PFSK-1 (cell line): ENCODE data around the gene IQUB. TPM values are rescaled to one million over a fixed set of nuclear protein-coding genes. Genes with fewer than 3 reads are reported as not detected.

Experiments used
- FOXP2 ChIP-seq: optimal IDR thresholded peaks from 2 replicates; pipeline ENCODE3; 2011; ENCODE audit warnings: borderline replicate concordance, control low read depth, inconsistent platforms; ENCODE audit not compliant: insufficient read depth; ENCODE audit errors: extremely low read length, extremely low read depth
- POLR2AphosphoS5 ChIP-seq: IDR thresholded peaks from 2 replicates; pipeline ENCODE4 v1.6.1; 2012; ENCODE audit warnings: low read depth, mild to moderate bottlenecking, control low read depth, low read length, moderate library complexity
- SIN3A ChIP-seq: IDR thresholded peaks from 2 replicates; pipeline ENCODE4 v1.6.1; 2012; ENCODE audit warnings: mild to moderate bottlenecking, low read length, moderate library complexity, borderline replicate concordance; ENCODE audit not compliant: insufficient read depth
- TAF1 ChIP-seq: IDR thresholded peaks from 2 replicates; pipeline ENCODE4 v1.6.1; 2012; ENCODE audit warnings: low read length, control low read depth, borderline replicate concordance; ENCODE audit not compliant: insufficient read depth
- polyA plus RNA-seq: library from polyadenylated mRNA; unstranded; fragments of >200 nt; gene quantifications from one replicate; pipeline ENCODE4 v1.2.1, GENCODE V29; 2012; ENCODE audit warnings: low read depth, missing spikeins; ENCODE audit not compliant: insufficient read length
- TF ChIP-seq, protein P1 (sequence below), 2 experiments: IDR thresholded peaks; 2 replicates each; pipeline versions ENCODE4 v1.6.1 to v1.8.0; 2011 to 2012; ENCODE audit warnings: low read depth in 2 of 2, low read length in 2 of 2, control low read depth in 1 of 2, inconsistent platforms in 1 of 2, mild to moderate bottlenecking in 1 of 2, moderate library complexity in 1 of 2; ENCODE audit not compliant: insufficient read depth in 1 of 2

The IQUB gene
- polyA plus RNA-seq, result 0.08 TPM

DNA sequence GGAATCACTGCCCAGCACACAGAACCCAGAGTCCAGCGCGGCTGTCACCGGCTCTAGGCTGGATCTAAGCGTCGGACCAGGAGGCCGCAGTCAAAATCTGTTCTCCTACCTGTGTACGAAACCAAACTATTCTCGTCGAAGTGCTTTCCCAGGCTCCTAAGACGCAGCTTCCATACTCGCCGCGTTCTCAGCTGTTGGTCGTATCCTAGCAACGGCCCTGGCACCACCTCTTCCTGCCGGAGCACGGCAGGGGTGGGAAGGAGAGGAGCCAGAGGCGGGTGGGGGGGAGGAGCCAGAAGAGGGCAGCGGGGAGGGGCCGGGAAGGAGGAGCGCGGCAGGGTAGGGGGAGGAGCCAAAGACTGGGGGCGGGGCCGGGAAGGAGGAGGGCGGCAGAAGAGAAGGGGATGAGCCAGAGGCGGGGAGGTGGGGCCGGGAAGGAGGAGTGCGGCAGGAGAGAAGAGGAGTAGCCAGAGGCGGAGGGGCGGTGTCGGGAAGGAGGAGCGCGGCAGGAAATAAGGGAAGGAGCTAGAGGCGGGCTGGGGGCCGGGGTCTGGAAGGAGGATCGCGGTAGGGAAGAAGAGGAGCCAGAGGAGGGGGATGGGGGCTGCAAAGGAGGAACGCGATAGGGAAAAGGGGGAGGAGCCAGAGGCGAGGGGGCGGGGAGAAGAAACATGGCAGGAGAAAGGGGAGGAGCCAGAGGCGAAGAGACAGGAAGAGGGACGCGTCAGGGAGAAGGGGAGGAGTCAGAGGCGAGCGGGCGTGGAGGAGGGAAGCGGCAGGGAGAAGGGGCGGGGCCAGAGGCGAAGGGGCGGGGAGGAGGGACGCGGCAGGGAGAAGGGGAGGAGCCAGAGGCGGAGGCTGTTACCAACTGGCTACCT lies at the start of gene IQUB:
Gene IQUB (minus strand): TSS at position 213 of the 878 bp plus-strand sequence. CDS start 22,255 bp downstream, outside the sequence.
- TF ChIP-seq FOXP2 (peak; percentile 26), SIN3A (peak; percentile 97), TAF1 (no peak)

DNA sequence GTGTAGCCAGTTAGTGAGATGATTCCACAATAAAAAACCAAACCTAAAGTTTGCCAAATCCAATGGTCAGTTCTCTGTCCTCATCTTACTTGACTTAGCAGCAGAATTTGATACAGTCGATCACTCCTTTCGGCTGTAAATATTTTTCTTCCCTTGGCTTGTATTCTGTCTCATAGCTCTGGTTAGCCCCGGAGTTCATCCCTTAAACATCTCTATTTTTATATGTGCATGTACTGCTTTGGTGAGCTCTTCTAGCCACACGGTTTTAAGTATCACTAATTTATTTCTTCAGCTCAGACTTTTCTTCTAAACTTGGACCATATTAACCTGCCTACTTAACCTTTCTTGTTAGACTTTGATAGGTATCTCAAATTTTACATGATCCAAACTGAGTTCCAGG lies 49.4 kb upstream of the IQUB start:
- TF ChIP-seq SIN3A, result no peak
- TF ChIP-seq FOXP2, result no peak
- TF ChIP-seq, protein P1, sequence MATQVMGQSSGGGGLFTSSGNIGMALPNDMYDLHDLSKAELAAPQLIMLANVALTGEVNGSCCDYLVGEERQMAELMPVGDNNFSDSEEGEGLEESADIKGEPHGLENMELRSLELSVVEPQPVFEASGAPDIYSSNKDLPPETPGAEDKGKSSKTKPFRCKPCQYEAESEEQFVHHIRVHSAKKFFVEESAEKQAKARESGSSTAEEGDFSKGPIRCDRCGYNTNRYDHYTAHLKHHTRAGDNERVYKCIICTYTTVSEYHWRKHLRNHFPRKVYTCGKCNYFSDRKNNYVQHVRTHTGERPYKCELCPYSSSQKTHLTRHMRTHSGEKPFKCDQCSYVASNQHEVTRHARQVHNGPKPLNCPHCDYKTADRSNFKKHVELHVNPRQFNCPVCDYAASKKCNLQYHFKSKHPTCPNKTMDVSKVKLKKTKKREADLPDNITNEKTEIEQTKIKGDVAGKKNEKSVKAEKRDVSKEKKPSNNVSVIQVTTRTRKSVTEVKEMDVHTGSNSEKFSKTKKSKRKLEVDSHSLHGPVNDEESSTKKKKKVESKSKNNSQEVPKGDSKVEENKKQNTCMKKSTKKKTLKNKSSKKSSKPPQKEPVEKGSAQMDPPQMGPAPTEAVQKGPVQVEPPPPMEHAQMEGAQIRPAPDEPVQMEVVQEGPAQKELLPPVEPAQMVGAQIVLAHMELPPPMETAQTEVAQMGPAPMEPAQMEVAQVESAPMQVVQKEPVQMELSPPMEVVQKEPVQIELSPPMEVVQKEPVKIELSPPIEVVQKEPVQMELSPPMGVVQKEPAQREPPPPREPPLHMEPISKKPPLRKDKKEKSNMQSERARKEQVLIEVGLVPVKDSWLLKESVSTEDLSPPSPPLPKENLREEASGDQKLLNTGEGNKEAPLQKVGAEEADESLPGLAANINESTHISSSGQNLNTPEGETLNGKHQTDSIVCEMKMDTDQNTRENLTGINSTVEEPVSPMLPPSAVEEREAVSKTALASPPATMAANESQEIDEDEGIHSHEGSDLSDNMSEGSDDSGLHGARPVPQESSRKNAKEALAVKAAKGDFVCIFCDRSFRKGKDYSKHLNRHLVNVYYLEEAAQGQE (IDR thresholded peaks at IDR 0.05; ENCODE audit: insufficient read depth in 1 of 2, low read depth in 2 of 2, low read length in 2 of 2), result no peak
- no peak for TF ChIP-seq POLR2AphosphoS5
- no peak for TF ChIP-seq TAF1

DNA sequence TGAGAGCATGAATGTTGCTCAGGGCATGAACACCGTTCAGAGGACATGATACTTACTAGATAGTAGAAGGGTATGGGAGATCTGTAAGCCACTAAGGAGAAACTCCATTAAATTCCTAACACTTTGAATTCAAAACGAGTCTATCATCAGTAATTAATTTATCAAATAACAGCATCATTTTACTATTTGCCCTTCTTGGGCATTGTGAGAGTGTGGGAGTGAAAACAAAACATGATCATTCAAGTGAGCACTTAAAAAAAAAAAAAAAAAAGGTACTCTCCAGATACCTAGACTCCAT lies 46.7 kb upstream of the IQUB start:
- TF ChIP-seq POLR2AphosphoS5, result no peak

DNA sequence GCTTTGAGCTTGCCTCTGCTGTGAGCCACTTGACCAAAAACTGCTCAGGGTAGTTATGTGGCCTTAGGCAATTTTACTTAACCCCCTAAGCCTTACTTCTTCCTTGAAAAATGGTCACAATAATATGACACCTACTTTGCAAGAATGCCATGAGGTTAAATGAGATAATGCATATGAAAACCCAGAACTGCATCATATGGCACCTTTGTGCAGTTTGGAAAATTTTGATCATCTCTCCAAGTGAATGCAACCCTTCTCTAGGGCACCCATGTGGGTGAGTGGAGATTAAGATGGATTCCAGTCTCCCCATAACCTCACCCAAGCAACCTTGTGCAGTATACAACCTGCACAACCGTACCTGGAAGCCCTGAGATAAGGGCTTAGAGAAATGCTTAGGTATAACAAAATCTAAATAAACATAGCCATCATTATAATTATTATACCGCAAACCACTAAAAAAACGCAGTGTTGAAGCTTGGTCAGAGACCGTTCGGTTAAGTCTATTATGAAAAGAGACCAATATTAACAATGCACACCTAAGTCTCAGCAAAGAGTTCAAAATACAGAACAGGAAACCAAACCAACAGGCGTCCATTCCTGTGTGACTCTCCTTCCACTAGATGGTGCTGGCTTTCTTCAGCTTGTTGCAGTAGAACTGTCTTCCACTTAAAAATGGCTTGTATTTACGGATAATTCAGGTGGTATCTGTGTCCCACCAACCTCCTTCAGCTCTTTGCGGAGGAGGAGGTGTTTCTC lies 46.2 kb upstream of the IQUB start:
- no peak for TF ChIP-seq SIN3A
- TF ChIP-seq, protein P1 (IDR thresholded peaks at IDR 0.05; ENCODE audit: insufficient read depth in 1 of 2, low read depth in 2 of 2, low read length in 2 of 2), result no peak
- TF ChIP-seq POLR2AphosphoS5, result no peak
- TF ChIP-seq FOXP2, result no peak
- no peak for TF ChIP-seq TAF1

DNA sequence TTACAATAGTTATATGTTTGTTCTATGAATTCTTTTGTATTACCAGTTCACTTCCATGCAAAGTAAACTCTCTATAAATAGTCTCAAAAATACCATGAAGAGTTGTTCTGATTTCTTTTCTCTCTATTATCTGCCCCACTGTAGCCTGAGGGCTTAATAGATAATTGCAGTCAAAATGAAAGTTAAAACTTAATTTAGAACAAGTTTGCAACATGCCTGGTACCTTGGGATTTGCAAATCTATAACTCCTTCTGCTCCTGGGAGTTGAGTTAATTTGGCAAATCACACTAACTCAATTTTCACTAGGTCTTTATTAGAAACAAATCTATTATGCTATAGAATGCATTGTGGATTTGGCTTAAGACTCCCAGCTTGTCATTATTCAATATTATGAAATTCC lies 45.0 kb upstream of the IQUB start:
- TF ChIP-seq SIN3A, result no peak
- TF ChIP-seq, protein P1 (IDR thresholded peaks at IDR 0.05; ENCODE audit: insufficient read depth in 1 of 2, low read depth in 2 of 2, low read length in 2 of 2), result no peak
- TF ChIP-seq POLR2AphosphoS5, result no peak
- TF ChIP-seq FOXP2, result no peak
- no peak for TF ChIP-seq TAF1

DNA sequence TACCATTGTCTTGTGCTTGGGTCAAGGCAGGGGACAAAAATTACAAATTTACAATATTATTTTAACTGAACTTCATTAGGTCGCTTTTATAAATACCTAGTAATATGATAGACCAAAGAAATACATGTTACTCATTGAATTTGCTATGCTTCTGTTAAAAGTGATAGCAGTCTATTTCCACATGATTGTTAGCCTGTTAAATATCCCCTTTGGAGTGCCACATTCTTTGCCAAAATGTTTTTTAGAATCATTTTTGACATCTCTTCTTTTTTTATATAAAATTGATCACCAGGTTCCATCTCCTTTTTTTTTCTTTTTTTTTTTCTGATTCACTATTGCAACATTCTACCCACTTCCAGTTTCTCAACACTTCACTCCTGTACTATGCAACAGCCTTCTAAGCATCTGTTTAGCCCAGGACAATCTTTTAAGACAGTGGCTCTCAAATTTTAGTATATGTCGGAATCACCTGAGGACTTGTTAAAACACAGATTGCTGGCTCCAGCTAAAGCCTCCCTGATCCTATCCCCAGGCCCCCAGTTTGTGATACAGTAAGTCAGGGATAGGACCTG lies 39.6 kb upstream of the IQUB start:
- TF ChIP-seq TAF1, result no peak
- no peak for TF ChIP-seq SIN3A
- no peak for TF ChIP-seq POLR2AphosphoS5
- no peak for TF ChIP-seq FOXP2
- TF ChIP-seq, protein P1 (IDR thresholded peaks at IDR 0.05; ENCODE audit: insufficient read depth in 1 of 2, low read depth in 2 of 2, low read length in 2 of 2), result no peak
